ENCODE measurements around the gene RPL12. TPM values are rescaled to one million over a fixed set of nuclear protein-coding genes. Genes with fewer than 3 reads are reported as not detected.

The RPL12 gene
- total RNA-seq, 4 donors from 2014 or later: 2,005 to 2,223 (median 2,119) TPM

- H3K4me1 ChIP-seq: peaks cover 0 to 21% (median 0%) of the 10 kb centered on the region in 4 donors
- H3K27me3 ChIP-seq: no peaks in the 10 kb centered on the region
- TF ChIP-seq EP300 (IDR thresholded peaks at IDR 0.05): no peak
- TF ChIP-seq POLR2A (IDR thresholded peaks at IDR 0.05): no peak
- TF ChIP-seq CTCF (IDR thresholded peaks at IDR 0.05): no peak
- no peaks in the 10 kb centered on the region for H3K9me3 ChIP-seq
- no peak for DNase-seq (ENCODE audit: low spot score in 2 of 2)
- peaks cover 0 to 84% (median 2%) of the 10 kb centered on the region in 3 donors for H3K36me3 ChIP-seq
- WGBS, 2 donors: 86 to 87% methylated on average over 13 of the region's 13 CpGs
- H3K4me3 ChIP-seq: no peak overlapping the region
- no peak overlapping the region for H3K27ac ChIP-seq
Observed at GRCh38 chr9:127497656-127498290, 46.6 kb upstream of the RPL12 start.

GRCh38 chr9:127496974-127497373 is 45.8 kb upstream of the RPL12 start:
- WGBS, 2 donors: 81 to 85% methylated on average over 7 to 12 of the region's 12 CpGs
- H3K36me3 ChIP-seq: peaks cover 0 to 85% (median 2%) of the 10 kb centered on the region in 3 donors
- no peak overlapping the region for H3K27ac ChIP-seq
- H3K9me3 ChIP-seq: no peaks in the 10 kb centered on the region
- H3K27me3 ChIP-seq: no peaks in the 10 kb centered on the region
- peaks cover 0 to 21% (median 0%) of the 10 kb centered on the region in 4 donors for H3K4me1 ChIP-seq
- DNase-seq (ENCODE audit: low spot score in 2 of 2): no peak
- no peak for TF ChIP-seq POLR2A (IDR thresholded peaks at IDR 0.05)
- no peak for TF ChIP-seq CTCF (IDR thresholded peaks at IDR 0.05)
- TF ChIP-seq EP300 (IDR thresholded peaks at IDR 0.05): no peak
- no peak overlapping the region for H3K4me3 ChIP-seq

GRCh38 chr9:127495884-127496555 is 44.8 kb upstream of the RPL12 start:
- Histone ChIP-seq H3K9me3 (no peaks in the 10 kb centered on the region), H3K27ac (peak overlapping the region in 1 of 4 donors; percentile 60), H3K4me1 (peaks cover 0 to 21% (median 0%) of the 10 kb centered on the region in 4 donors), H3K4me3 (no peak overlapping the region), H3K36me3 (peaks cover 0 to 86% (median 2%) of the 10 kb centered on the region in 3 donors), H3K27me3 (no peaks in the 10 kb centered on the region)
- no peak for DNase-seq (ENCODE audit: low spot score in 2 of 2)
- WGBS, 2 donors: 81% methylated on average over 9 to 13 of the region's 14 CpGs
- no peak for TF ChIP-seq EP300 (IDR thresholded peaks at IDR 0.05)
- no peak for TF ChIP-seq CTCF (IDR thresholded peaks at IDR 0.05)

GRCh38 chr9:127494304-127494702 is 43.1 kb upstream of the RPL12 start:
- 80 to 86% methylated on average over 9 of the region's 9 CpGs for WGBS, 2 donors
- H3K27me3 ChIP-seq: no peaks in the 10 kb centered on the region
- DNase-seq (ENCODE audit: low spot score in 2 of 2): no peak
- peaks cover 0 to 92% (median 2%) of the 10 kb centered on the region in 3 donors for H3K36me3 ChIP-seq
- H3K27ac ChIP-seq: no peak overlapping the region
- H3K4me3 ChIP-seq: no peak overlapping the region
- TF ChIP-seq POLR2A (IDR thresholded peaks at IDR 0.05) (no peak), CTCF (IDR thresholded peaks at IDR 0.05) (no peak), EP300 (IDR thresholded peaks at IDR 0.05) (no peak)
- H3K4me1 ChIP-seq: peaks cover 0 to 21% (median 0%) of the 10 kb centered on the region in 4 donors
- no peaks in the 10 kb centered on the region for H3K9me3 ChIP-seq

All from tibial nerve (tissue), 4 donors.